HG02610 (cell line): ENCODE data around the gene TOP2B.

ENCODE experiments used
- ATAC-seq: cut with Tn5 transposase; IDR thresholded peaks from one replicate; pipeline ENCODE4 v1.9.1; 2021; ENCODE audit warnings: mild to moderate bottlenecking, moderate library complexity; ENCODE audit not compliant: unreplicated experiment

TOP2B gene

GRCh38 chr3:25585361-25586166 lies 79.1 kb downstream of the TOP2B start:
- no peak for ATAC-seq

GRCh38 chr3:25584011-25584789 lies 80.5 kb downstream of the TOP2B start:
- ATAC-seq = no peak

DNA sequence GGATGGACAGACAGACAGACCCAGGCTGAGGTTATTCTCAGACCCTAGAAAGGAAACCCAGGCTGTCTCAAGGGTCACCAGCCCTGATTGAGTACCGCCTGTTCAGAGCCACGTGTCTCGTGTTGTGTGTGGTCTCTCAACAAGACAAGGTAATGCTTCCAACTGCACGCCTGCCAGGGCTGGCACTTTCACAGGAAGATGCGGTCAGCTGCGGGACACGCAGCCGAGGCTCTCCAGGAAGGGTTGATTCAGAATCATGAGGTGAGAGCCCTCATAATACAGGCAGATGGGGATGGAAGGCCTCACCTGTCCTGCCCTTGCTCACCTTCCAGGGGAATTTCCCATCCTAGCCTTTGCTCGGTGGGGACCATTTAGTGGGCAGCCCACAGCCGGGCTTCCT lies 81.4 kb downstream of the TOP2B start:
- no peak for ATAC-seq

GRCh38 chr3:25582242-25582641 lies 82.5 kb downstream of the TOP2B start:
- ATAC-seq = no peak

GRCh38 chr3:25581823-25582222 lies 82.9 kb downstream of the TOP2B start:
- no peak for ATAC-seq

DNA sequence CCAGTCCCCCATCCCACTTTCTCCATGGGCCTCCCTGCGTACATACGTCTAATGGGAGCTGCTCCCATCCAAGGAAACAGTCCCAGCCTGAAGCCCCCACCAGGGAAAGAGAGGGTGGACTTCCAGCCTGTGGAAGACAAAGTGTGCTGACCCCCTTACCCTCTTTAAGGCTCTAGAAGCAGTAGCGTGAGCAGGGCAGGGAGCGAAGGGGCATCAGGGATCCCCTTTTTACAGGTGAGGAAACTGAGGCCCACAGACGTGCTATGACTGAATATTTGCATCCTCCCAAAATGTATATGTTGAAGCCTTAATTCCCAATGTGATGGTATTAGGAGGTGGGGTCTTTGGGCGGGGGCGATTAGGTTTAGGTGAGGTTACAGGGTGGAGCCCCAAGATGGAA lies 83.4 kb downstream of the TOP2B start:
- ATAC-seq = no peak

DNA sequence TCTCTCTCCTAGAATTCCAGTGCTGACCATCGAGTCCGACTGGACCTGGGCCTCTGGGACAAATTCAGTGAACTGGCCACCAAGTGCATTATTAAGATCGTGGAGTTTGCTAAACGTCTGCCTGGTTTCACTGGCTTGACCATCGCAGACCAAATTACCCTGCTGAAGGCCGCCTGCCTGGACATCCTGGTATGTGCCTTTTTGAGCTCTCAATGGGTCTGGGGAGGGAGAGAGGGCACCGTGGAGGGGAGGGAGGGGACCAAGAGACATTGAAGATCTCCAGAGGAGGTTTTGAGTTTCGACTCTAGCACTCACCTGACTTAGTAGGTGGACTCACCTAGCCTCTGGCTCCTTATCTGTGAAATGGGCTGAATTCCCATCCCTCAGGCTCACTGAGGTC lies 84.2 kb downstream of the TOP2B start:
- ATAC-seq = no peak

GRCh38 chr3:25578059-25578458 lies 86.6 kb downstream of the TOP2B start:
- no peak for ATAC-seq

DNA sequence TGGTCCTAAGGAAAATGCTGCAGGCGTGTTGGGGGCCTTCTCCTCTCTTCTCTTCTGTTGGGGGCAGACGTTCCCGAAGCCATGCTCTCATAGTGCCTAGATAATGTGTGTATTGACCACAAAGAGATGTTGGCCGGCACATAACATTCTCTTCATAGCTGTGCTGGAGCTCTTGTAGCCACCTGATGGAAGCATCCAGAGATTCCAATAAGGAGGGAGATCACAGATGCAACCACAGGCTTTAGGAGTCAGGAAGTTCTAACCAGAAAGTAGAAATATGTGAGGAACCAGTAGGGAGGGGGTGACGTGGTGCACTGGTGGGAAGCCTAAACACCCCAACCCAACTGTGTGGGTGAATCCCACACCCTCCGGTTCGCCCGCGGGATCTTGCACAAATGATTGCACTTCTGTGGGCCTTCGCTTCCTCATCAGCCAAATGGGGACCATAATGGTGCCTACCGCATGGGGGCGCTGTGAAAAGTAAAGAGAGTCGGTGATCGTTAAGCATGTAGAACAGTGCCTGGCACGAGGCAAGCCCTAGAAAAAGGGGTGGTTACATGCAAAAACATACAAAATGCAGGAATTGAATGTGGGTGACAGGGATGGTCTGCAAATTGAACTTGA lies 87.8 kb downstream of the TOP2B start:
- ATAC-seq = no peak

- no peak for ATAC-seq
These were observed 88.6 kb downstream of the TOP2B start for GRCh38 chr3:25576146-25576545.

DNA sequence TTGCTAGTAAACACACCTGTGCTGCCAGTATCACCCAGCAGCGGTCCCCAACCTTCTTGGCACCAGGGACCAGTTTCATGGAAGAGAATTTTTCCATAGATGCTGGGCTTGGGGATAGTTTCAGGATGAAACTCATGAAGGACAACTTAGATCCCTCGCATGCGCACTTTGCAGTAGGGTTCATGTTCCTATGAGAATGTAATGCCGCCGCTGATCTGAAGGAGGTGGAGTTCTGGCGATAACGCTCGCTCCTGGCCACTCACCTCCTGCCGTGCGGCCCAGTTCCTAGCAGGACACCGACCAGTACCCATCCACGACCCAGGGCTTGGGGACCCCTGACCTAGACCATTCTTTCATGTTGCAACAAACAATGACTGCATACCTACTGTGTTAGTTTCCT lies 89.7 kb downstream of the TOP2B start:
- no peak for ATAC-seq

GRCh38 chr3:25574172-25574765 lies 90.4 kb downstream of the TOP2B start:
- no peak for ATAC-seq

GRCh38 chr3:25573386-25574171 lies 91.1 kb downstream of the TOP2B start:
- ATAC-seq = no peak

GRCh38 chr3:25572919-25573385 lies 91.8 kb downstream of the TOP2B start:
- ATAC-seq = no peak

DNA sequence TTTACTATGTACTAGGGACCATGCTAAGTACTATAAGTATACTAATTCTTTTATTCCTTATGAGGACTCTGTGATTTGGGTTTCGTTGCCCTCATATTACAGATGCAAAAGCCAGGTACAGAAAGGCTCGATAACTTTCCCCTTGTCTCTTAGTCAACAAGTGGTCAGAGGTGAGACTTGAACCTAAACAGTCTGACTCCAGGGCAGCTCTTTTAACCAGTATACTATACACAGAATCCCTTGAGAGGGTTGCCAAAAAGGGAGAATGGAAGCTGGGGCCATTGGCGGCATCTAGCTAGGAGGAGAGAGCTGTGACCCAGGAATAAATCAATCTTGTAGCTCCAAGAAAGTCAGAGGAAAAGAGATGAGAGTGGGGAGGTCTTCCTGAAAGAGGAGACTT lies 92.4 kb downstream of the TOP2B start:
- ATAC-seq = no peak

- no peak for ATAC-seq
These were observed 93.4 kb downstream of the TOP2B start for GRCh38 chr3:25571285-25571684.

DNA sequence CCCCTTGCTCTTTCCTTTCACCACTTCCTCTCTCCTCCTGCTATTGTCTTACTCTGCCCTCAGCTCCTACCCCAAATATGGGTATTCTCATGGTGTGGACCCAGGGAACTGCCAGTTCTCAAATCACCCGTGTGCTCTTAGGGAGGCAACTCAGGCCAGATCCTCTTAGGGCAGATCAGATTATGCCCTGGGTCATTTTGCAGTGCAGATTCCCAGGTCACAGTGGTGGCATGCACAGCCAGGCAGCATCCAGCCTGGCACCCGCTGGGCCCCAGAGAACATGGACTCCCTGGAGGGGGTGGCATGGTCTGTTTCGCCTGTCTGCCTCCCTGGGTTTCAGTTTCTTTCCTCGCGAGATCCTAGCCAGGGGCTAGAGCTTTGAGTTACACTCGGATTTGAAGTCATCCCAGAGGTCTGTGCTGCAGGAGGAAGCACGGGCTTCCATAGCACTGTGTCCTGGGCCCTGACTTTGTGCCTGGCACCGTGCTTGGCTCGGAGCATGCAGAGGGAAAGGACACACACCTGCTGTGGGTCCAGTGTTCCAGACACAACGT lies 96.1 kb downstream of the TOP2B start:
- no peak for ATAC-seq

- no peak for ATAC-seq
These were observed 96.7 kb downstream of the TOP2B start for GRCh38 chr3:25567806-25568524.

GRCh38 chr3:25567388-25567787 lies 97.3 kb downstream of the TOP2B start:
- ATAC-seq = no peak
